HCT116 (cell line): ENCODE results near the gene SEC11C. TPM values are rescaled to one million over a fixed set of nuclear protein-coding genes. Genes with fewer than 3 reads are reported as not detected.

ENCODE experiments used
- ATAC-seq: fragments of 200-7000 bp; cut with Tn5 transposase; 2 replicates; pipeline ENCODE4 v1.9.1; 2020; ENCODE audit warnings: mild to moderate bottlenecking, moderate library complexity
- BruUV-seq: library from RNA; stranded (reverse); fragments of 400-500 nt; replicated peaks from 2 replicates; lab custom pipeline; 2021; lab: Mats Ljungman, UMichigan
- CTCF ChIA-PET: fragments of 300-600 bp; sonication (Branson Sonifier 250); formaldehyde crosslinking; loops from one replicate; lab custom pipeline; 2021; ENCODE audit warnings: antibody characterized with exemption; lab: Charles Lee
- POLR2A ChIA-PET: fragments of 300-600, 350-600 bp; sonication (Branson Sonifier 250); formaldehyde crosslinking; loops from one replicate; lab custom pipeline; 2021; ENCODE audit warnings: antibody characterized with exemption; lab: Charles Lee
- RAD21 ChIA-PET, 2 experiments: fragments of 300-600 bp; sonication (Branson Sonifier 250); formaldehyde crosslinking; loops; one replicate each; lab custom pipeline; 2023; ENCODE audit warnings: low total read pairs in 2 of 2; ENCODE audit not compliant: uncharacterized antibody in 2 of 2, unreplicated experiment in 2 of 2, low non-redundant PET in 1 of 2; lab: Charles Lee
- DNase-seq: peaks from one replicate; pipeline ENCODE4 v3.0.0-alpha.2; 2010; ENCODE audit warnings: low read depth, low spot score
- H2AFZ ChIP-seq: fragments of 200-600 bp; shearing (Covaris generic), sonication (generic); 2 replicates; pipeline ENCODE4 v1.6.1; 2017; ENCODE audit warnings: low read depth, mixed run types, mixed read lengths, antibody characterized with exemption, low read length; ENCODE audit not compliant: poor library complexity, severe bottlenecking
- H3K27ac ChIP-seq: 2 replicates; pipeline ENCODE4 v1.5.1; 2012; ENCODE audit warnings: low read depth, low read length
- H3K27me3 ChIP-seq: fragments of 200-600 bp; sonication (generic); 2 replicates; pipeline ENCODE4 v1.6.1; 2016; ENCODE audit warnings: mixed run types, low read length, mixed read lengths; ENCODE audit not compliant: insufficient read depth
- H3K36me3 ChIP-seq, 2 experiments: fragments of 200-500 bp in 1 of 2; fragments of 200-600 bp in 1 of 2; sonication (Bioruptor generic) in 1 of 2; sonication (generic) in 1 of 2; 2 replicates each; pipeline versions ENCODE4 v1.5.1 to v1.6.1; 2014 to 2016; ENCODE audit warnings: low read length in 2 of 2, inconsistent platforms in 1 of 2, mixed read lengths in 1 of 2, mixed run types in 1 of 2; ENCODE audit not compliant: insufficient read depth in 2 of 2, control insufficient read depth in 1 of 2
- H3K4me1 ChIP-seq, 2 experiments: fragments of 200-600 bp in 1 of 2; sonication (generic) in 1 of 2; 2 replicates each; pipeline versions ENCODE4 v1.5.1 to v1.6.1; 2012 to 2017; ENCODE audit warnings: low read length in 2 of 2, inconsistent platforms in 1 of 2, mild to moderate bottlenecking in 1 of 2, mixed read lengths in 1 of 2, mixed run types in 1 of 2, moderate library complexity in 1 of 2; ENCODE audit not compliant: insufficient read depth in 2 of 2, control insufficient read depth in 1 of 2
- H3K4me2 ChIP-seq: fragments of 200-600 bp; sonication (generic); 2 replicates; pipeline ENCODE4 v1.6.1; 2017; ENCODE audit warnings: mixed run types, low read length, mixed read lengths
- H3K4me3 ChIP-seq, 2 experiments: fragments of 200-600 bp in 1 of 2; sonication (generic) in 1 of 2; replicated peaks in 1 of 2; 2 replicates each; pipeline ENCODE4 v1.5.1; 2011 to 2016; ENCODE audit warnings: low read length in 2 of 2, control low read depth in 1 of 2, low read depth in 1 of 2, mild to moderate bottlenecking in 1 of 2, mixed read lengths in 1 of 2, mixed run types in 1 of 2
- H3K79me2 ChIP-seq: fragments of 200-600 bp; sonication (generic); 2 replicates; pipeline ENCODE4 v1.6.1; 2017; ENCODE audit warnings: mild to moderate bottlenecking, mixed run types, low read length, moderate library complexity, mixed read lengths; ENCODE audit not compliant: insufficient read depth
- H3K9ac ChIP-seq: fragments of 200-600 bp; sonication (generic); 2 replicates; pipeline ENCODE4 v1.6.1; 2016; ENCODE audit warnings: low read length, mixed read lengths
- H3K9me2 ChIP-seq: fragments of 200-600 bp; sonication (generic), shearing (Covaris generic); 2 replicates; pipeline ENCODE4 v1.6.1; 2017; ENCODE audit warnings: mixed run types, mild to moderate bottlenecking, moderate library complexity; ENCODE audit not compliant: insufficient read depth
- H3K9me3 ChIP-seq, 2 experiments: fragments of 200-500 bp in 1 of 2; fragments of 200-600 bp in 1 of 2; sonication (Bioruptor generic) in 1 of 2; sonication (generic) in 1 of 2; 2 replicates each; pipeline ENCODE4 v1.6.1; 2014 to 2017; ENCODE audit warnings: low read length in 2 of 2, mixed read lengths in 2 of 2, inconsistent platforms in 1 of 2, low read depth in 1 of 2, mild to moderate bottlenecking in 1 of 2, mixed run types in 1 of 2, moderate library complexity in 1 of 2; ENCODE audit not compliant: control insufficient read depth in 1 of 2, insufficient read depth in 1 of 2
- H4K20me1 ChIP-seq: fragments of 200-600 bp; sonication (generic), shearing (Covaris generic); 2 replicates; pipeline ENCODE4 v1.6.1; 2017; ENCODE audit warnings: mixed run types, mild to moderate bottlenecking, moderate library complexity; ENCODE audit not compliant: insufficient read depth
- CEBPB ChIP-seq: IDR thresholded peaks from 2 replicates; pipeline ENCODE4 v1.6.1; 2012; ENCODE audit warnings: low read depth
- EGR1 ChIP-seq: IDR thresholded peaks from 2 replicates; pipeline ENCODE4 v1.6.1; 2012; ENCODE audit warnings: low read depth
- ELF1 ChIP-seq: IDR thresholded peaks from 2 replicates; pipeline ENCODE4 v1.6.1; 2012; ENCODE audit warnings: low read depth, borderline replicate concordance
- EZH2 ChIP-seq: fragments of 200-600 bp; sonication (generic); IDR thresholded peaks from 2 replicates; pipeline ENCODE4 v1.6.1; 2017; ENCODE audit warnings: antibody characterized with exemption, mixed run types
- FOSL1 ChIP-seq: IDR thresholded peaks from 2 replicates; pipeline ENCODE4 v1.6.1; 2012; ENCODE audit warnings: low read depth
- JUND ChIP-seq: IDR thresholded peaks from 2 replicates; pipeline ENCODE4 v1.6.1; 2012
- POLR2A ChIP-seq: IDR thresholded peaks from 2 replicates; pipeline ENCODE4 v1.7.0; 2011; ENCODE audit warnings: borderline replicate concordance; ENCODE audit not compliant: insufficient read depth, insufficient read length; ENCODE audit errors: extremely low read depth
- POLR2AphosphoS5 ChIP-seq: IDR thresholded peaks from 2 replicates; pipeline ENCODE4 v1.6.1; 2011; ENCODE audit warnings: mild to moderate bottlenecking, low read depth, low read length, moderate library complexity
- RAD21 ChIP-seq: IDR thresholded peaks from 2 replicates; pipeline ENCODE4 v1.6.1; 2012; ENCODE audit warnings: low read depth, mild to moderate bottlenecking
- REST ChIP-seq: IDR thresholded peaks from 2 replicates; pipeline ENCODE4 v1.6.1; 2012; ENCODE audit warnings: low read depth
- SIN3A ChIP-seq: IDR thresholded peaks from 2 replicates; pipeline ENCODE4 v1.6.1; 2012; ENCODE audit warnings: low read depth
- SP1 ChIP-seq: IDR thresholded peaks from 2 replicates; pipeline ENCODE4 v1.6.1; 2012; ENCODE audit warnings: low read depth
- TCF7L2 ChIP-seq: IDR thresholded peaks from 2 replicates; pipeline ENCODE4 v1.7.0; 2011; ENCODE audit warnings: borderline replicate concordance, inconsistent platforms; ENCODE audit not compliant: insufficient read depth, insufficient read length; ENCODE audit errors: extremely low read depth
- YY1 ChIP-seq: IDR thresholded peaks from 2 replicates; pipeline ENCODE4 v1.6.1; 2011; ENCODE audit warnings: low read length, low read depth, moderate library complexity, mild to moderate bottlenecking; ENCODE audit not compliant: insufficient replicate concordance; ENCODE audit errors: extremely low read depth
- ZBTB33 ChIP-seq: IDR thresholded peaks from 2 replicates; pipeline ENCODE4 v1.6.1; 2011; ENCODE audit warnings: mild to moderate bottlenecking, low read length, moderate library complexity; ENCODE audit not compliant: insufficient replicate concordance; ENCODE audit errors: extremely low read depth
- ZFX ChIP-seq: fragments of 450-650 bp; IDR thresholded peaks from 2 replicates; pipeline ENCODE4 v1.6.1; 2017
- ZNF274 ChIP-seq: fragments of 200-500 bp; sonication (Bioruptor generic); IDR thresholded peaks from 2 replicates; pipeline ENCODE4 v1.6.1; 2014; ENCODE audit warnings: mild to moderate bottlenecking, low read depth, low read length, inconsistent platforms
- intact Hi-C: fragments of 100-400 bp; cut with micrococcal nuclease; formaldehyde crosslinking; loops from 2 replicates; pipeline ENCODE4 v1.10.0; 2022
- total RNA-seq: library from RNA; stranded (reverse); gene quantifications from one replicate; pipeline ENCODE4 v1.2.1, GENCODE V29; 2021; ENCODE audit not compliant: unreplicated experiment
- TF ChIP-seq, protein P1 (sequence below): IDR thresholded peaks from 2 replicates; pipeline ENCODE4 v1.6.1; 2012
- TF ChIP-seq, protein P2 (sequence below): IDR thresholded peaks from 2 replicates; pipeline ENCODE4 v1.6.1; 2012

Gene SEC11C
- total RNA-seq, 1 experiment from 2014 or later, result 42.2 TPM

GRCh38 chr18:59198215-59198614 is 58.5 kb downstream of the SEC11C start:
- Histone ChIP-seq H3K4me3 (no peak overlapping the region), H4K20me1 (no peaks in the 10 kb centered on the region), H3K36me3 (no peaks in the 10 kb centered on the region), H3K9me3 (no peaks in the 10 kb centered on the region), H3K4me2 (no peak overlapping the region), H3K27me3 (peaks cover 17% of the 10 kb centered on the region), H3K9ac (no peak overlapping the region), H3K79me2 (no peaks in the 10 kb centered on the region), H3K9me2 (no peaks in the 10 kb centered on the region), H2AFZ (no peak overlapping the region), H3K4me1 (no peaks in the 10 kb centered on the region), H3K27ac (no peak overlapping the region)
- BruUV-seq, result no TSS peak
- no peak for ATAC-seq
- RAD21 ChIA-PET, result no interaction called here
- POLR2A ChIA-PET, result no interaction called here
- DNase-seq, result no peak
- intact Hi-C loops, result no loop called here
- CTCF ChIA-PET, result no interaction called here
- TF ChIP-seq REST, result no peak
- TF ChIP-seq, protein P1, sequence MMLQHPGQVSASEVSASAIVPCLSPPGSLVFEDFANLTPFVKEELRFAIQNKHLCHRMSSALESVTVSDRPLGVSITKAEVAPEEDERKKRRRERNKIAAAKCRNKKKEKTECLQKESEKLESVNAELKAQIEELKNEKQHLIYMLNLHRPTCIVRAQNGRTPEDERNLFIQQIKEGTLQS, result no peak
- no peak for TF ChIP-seq ZNF274
- TF ChIP-seq TCF7L2, result no peak
- no peak for TF ChIP-seq EGR1
- TF ChIP-seq CEBPB, result no peak
- TF ChIP-seq, protein P2, sequence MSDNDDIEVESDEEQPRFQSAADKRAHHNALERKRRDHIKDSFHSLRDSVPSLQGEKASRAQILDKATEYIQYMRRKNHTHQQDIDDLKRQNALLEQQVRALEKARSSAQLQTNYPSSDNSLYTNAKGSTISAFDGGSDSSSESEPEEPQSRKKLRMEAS, result no peak
- no peak for TF ChIP-seq ELF1
- TF ChIP-seq FOSL1, result no peak
- no peak for TF ChIP-seq YY1
- TF ChIP-seq SP1, result no peak
- TF ChIP-seq RAD21, result no peak
- TF ChIP-seq ZFX, result no peak
- TF ChIP-seq ZBTB33, result no peak
- no peak for TF ChIP-seq JUND
- TF ChIP-seq POLR2AphosphoS5, result no peak
- TF ChIP-seq POLR2A, result no peak
- no peak for TF ChIP-seq SIN3A
- TF ChIP-seq EZH2, result no peak
